GF-D8 (cell line): ENCODE measurements around the gene CD22.
"Not testable (repeated sequence)": the region's sequence is repeated elsewhere in the genome, so short reads cannot be mapped to it uniquely, and the experiment has no call there.

Experiments used
- DNase-seq: peaks from one replicate; lab custom pipeline; 2025; lab: John Stamatoyannopoulos, UW

CD22 gene

GRCh38 chr19:35359395-35359794, 30.4 kb downstream of the CD22 start:
- not testable (repeated sequence) for DNase-seq

GRCh38 chr19:35360081-35360480, 31.1 kb downstream of the CD22 start:
- not testable (repeated sequence) for DNase-seq

DNA sequence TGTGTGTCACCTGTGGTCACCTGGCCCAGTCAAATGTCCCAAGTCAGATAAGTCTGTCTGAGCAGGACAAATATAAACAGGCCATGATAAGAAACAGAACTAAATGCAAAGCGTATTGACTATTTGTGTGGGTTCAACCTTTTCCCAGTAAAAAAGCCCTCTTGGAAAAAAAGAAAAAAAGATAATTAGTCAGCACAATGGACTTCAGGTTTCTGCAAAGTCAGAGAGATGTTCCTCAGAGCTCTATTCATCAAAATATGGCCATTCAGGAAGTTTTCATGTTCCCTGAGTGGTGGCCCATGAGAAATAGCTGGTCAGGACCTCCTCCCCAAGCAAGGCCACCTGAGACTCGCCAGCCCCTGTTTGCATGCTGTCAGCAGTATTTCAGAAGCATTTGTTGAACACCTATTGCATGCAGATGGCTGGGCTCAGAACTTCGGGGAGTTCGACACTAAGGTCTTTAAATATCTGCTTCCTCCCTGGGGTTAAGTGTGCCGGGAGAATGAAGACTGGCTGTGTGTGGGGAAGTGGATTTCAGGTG, 32.0 kb downstream of the CD22 start:
- DNase-seq = no peak

- DNase-seq = no peak
Measured at GRCh38 chr19:35362261-35363000, 33.4 kb downstream of the CD22 start.

- DNase-seq = no peak
Measured at GRCh38 chr19:35363001-35363590, 34.1 kb downstream of the CD22 start.

DNA sequence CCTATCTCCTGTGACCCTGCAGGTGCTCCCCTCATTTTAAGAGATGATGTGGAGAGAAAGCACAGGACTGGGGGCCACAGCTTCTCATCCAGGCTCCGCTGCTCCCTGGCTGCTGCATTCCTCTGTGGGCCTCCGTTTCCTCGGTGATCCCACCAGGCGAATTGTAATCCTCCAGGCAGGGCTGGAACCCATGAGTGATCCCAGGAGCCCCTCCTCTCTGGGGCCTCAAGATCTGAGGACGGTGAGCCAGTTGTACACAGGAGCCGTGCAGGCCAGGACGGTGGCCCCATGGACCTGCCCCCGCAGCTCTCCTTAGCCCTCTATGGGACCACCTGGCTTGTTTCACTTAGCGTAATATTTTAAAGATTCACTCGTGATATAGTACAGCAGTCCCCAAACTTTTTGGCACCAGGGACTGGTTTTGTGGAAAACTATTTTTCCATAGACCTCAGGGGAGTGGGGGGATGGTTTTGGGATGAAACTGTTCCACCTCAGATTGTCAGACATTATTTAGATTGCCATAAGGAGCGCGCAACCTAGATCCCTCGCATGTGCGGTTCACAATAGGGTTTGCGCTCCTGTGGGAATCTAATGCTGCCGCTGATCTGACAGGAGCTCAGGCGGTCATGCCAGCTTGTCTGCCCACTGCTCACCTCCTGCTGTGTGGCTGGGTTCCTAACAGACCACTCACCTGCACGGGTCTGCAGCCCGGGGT, 34.9 kb downstream of the CD22 start:
- DNase-seq = no peak

GRCh38 chr19:35365303-35365702, 36.3 kb downstream of the CD22 start:
- DNase-seq = no peak

GRCh38 chr19:35368378-35368777, 39.4 kb downstream of the CD22 start:
- DNase-seq = no peak

GRCh38 chr19:35369522-35369921, 40.5 kb downstream of the CD22 start:
- DNase-seq = no peak

GRCh38 chr19:35370722-35371121, 41.7 kb downstream of the CD22 start, which contains the start of gene GPR42:
TSS of gene GPR42 (plus strand) at chr19:35371068. CDS start at chr19:35371360, 292 bp downstream.
- no peak for DNase-seq

DNA sequence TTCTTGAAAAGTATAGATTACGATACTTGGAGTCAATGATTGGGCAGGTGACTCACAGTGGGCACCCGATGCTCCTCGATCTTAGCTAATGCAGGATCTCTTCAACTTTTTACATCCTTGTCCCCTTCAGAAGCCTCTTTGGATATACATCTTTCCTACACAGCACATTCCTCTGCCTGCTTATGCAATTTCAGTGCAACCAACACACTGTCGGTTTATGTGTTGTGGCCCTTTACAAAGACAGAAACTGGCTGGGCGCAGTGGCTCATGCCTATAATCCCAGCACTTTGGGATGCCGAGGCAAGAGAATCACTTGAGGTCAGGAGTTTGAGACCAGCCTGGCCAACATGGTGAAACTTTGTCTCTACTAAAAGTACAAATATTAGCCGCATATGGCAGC, 44.5 kb downstream of the CD22 start:
- DNase-seq = no peak

DNA sequence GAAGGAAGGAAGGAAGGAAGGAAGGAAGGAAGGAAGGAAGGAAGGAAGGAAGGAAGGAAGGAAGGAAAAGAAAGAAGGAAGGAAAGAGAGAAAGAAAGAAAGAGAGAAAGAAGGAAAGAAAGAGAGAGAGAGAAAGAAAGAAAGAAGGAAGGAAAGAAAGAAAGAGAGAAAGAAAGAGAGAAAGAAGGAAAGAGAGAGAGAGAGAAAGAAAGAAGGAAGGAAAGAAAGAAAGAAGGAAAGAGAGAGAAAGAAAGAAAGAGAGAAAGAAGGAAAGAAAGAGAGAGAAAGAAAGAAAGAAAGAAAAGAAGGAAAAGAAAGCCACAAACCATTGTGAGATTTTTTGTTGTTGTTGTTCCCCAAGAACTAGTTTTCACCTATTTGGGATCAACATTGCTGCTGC, 45.0 kb downstream of the CD22 start:
- not testable (repeated sequence) for DNase-seq

DNA sequence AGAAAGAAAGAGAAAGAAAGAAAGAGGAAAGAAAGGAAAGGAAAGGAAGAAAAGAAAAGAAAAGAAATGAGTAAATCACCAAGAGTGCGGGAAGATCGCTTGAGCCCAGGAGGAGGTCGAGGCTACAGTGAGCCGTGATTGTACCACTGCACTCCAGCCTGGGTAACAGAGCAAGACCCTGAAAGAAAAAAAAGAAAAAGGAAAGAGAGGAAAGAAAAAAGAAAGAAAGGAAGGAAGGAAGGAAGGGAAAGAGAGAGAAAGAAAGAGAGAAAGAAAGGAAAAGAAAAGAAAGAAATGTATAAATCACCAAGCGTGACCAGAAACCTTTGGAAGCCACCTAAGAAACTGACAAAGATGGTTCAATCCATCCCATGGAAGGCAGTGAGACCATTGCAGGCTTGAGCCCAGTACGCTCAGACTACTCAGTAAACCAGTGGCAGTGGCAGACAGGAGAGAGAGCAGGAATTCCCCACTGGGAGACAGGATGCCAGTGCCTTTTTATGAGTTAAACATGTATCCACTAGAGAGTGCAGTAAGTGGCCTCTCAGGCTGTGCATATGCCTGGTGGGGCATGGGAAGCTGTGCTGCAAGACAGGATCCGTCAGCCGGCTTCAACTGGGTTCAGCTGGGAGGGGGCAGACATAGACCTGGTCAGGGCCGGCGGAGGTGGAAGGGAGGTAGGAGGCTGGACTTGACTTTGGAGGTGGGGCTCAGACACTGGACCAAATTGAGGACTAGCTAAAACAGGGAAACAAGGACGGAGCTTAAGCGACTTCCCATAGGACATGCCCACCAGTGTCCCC, 46.7 kb downstream of the CD22 start:
- DNase-seq = no peak

GRCh38 chr19:35377656-35378055, 48.7 kb downstream of the CD22 start:
- no peak for DNase-seq

DNA sequence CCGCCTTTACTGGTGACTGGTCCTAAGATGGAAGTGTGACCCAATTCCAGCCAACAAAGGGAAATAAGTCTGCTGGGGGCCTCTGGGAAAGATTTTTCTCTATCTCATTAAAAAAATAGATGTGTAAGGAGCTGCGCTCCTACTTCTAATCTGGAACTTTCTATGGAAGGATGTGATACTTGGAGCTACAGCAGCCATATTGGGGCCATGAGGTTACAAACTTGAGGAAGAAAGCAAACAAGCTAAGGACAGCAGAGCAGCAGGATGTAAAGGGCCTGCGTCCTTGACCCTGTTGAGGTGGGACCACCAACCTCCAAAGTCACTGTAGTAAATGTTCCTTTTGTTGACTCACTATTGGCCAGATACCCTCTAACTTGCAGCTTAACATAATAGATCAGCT, 49.4 kb downstream of the CD22 start:
- no peak for DNase-seq

DNA sequence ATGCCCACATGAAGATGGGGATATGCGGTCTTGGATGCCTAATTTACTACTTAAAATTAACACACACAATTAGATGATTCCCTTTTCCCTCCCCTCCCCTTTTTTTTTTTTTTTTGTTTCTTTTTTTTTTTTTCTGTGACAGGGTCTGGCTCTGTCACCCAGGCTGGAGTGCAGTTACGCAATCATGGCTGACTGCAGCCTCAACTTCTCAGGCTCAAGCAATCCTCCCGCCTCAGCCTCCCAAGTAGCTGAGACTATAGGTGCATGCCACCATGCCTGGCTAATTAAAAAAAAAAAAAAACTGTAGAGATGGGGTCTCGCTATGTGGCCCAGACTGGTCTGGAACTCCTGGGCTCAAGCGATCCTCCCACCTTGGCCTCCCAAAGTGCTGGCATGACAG, 50.6 kb downstream of the CD22 start:
- not testable (repeated sequence) for DNase-seq

- DNase-seq = no peak
Measured at GRCh38 chr19:35379992-35380391, 51.0 kb downstream of the CD22 start.

DNA sequence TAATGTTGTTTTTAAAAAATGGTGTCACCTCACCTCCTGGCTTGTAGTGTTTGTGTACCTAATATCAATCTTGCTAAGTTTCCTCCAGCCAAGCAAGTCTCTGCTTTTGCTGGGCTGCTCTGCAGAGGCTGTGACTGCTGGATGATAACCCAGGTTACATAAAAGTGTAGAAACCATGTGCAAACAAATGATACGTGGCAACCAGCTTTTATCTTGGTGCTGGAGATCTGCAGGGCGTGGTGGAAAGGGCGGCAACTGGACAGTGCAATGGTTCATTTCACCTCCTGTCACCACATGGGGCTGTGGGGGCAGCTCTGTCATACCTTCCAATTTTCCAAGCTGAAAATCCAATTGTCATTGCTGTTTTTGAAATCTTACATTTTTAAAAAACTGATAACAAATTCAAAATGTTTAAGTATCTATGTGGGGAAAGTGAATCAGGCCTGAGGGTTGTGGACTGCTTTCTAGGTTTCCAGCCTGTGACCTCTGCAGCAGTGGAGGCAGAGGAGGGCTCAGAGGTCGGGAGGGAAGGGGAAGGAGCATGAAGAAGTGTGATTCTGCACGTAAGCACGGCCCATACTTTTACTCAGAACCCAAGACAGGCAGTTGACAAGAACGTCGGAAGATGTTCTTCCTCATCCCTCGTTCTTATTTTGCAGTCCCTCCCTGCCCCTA, 51.6 kb downstream of the CD22 start:
- DNase-seq = no peak

GRCh38 chr19:35381318-35381717, 52.3 kb downstream of the CD22 start:
- no peak for DNase-seq

- DNase-seq = no peak
Measured at GRCh38 chr19:35381926-35382325, 52.9 kb downstream of the CD22 start.

DNA sequence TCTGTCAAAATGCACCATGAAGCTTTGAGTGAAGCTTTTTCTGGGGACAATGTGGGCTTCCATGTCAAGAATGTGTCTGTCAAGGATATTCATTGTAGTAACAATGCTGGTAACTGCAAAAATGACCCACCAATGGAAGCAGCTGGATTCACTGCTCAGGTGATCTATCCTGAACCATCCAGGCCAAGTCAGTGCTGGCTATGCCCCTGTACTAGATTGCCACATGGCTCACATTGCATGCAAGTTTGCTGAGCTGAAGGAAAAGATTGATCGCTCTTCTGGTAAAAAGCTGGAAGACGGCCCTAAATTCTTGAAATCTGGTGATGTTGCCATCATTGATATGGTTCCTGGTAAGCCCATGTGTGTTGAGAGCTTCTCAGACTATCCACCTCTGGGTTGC, 54.5 kb downstream of the CD22 start:
- no peak for DNase-seq
